HG03558 (cell line): ENCODE results near the gene CRHBP.
"Not testable (repeated sequence)": the region's sequence is repeated elsewhere in the genome, so short reads cannot be mapped to it uniquely, and the experiment has no call there.

Experiments
- ATAC-seq: cut with Tn5 transposase; IDR thresholded peaks from one replicate; pipeline ENCODE4 v1.9.1; 2021; ENCODE audit warnings: moderate number of reproducible peaks; ENCODE audit not compliant: unreplicated experiment; ENCODE audit errors: extremely low read depth

CRHBP gene

DNA sequence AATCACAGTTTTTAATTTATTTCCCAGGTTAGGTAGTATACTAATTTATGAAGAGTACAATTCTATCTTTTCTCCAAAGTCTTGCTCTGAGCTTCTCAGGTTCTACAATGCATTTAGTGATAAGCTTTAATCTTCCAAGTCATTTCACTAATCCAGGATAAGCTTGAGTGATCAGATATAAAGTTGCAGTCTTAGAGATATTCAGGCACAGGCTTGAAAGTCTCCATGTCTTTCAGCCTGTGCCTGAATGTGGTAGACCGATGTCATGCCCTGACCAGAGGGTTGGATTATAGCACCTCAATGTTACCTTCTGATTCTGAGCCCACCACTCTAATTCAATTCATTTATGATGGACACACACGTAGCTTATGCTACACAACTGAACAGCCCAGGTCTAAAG, 3.2 kb downstream of the CRHBP start:
- ATAC-seq = no peak

DNA sequence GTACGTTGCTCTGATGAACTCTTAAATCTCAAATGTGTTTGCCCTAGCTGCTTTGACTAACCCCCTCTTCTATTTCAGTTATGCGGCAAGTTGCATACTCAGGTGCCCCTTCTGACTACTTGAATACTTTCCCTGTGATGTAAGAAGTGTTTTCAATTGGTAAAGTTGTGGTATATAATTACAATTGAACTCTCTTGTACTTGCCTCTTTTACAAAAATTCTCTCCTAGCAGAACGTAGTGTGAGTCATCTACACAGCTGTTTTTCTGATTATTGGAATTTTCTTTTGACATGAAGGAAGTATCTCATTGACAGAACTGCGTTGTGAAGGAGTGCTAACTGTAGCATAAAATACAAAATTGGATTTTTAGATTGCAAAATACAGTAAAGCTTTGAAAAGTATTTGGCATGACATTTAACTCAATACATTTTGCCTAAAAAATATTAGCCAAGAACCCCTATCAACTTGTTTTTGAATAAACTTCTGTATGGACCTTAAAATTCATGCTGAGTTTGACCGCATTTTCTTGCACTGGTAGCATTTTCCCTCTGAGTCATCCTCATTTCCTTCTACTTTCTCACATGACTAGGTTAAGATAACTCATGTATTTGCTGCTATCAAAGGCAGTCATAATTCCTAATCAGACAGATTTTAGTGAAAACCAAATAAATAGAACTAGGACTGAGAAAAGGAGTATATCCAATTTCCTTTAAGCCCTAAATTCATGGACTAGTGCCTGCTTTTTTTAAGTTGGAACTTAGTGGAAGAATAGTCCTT, 6.3 kb downstream of the CRHBP start:
- no peak for ATAC-seq

DNA sequence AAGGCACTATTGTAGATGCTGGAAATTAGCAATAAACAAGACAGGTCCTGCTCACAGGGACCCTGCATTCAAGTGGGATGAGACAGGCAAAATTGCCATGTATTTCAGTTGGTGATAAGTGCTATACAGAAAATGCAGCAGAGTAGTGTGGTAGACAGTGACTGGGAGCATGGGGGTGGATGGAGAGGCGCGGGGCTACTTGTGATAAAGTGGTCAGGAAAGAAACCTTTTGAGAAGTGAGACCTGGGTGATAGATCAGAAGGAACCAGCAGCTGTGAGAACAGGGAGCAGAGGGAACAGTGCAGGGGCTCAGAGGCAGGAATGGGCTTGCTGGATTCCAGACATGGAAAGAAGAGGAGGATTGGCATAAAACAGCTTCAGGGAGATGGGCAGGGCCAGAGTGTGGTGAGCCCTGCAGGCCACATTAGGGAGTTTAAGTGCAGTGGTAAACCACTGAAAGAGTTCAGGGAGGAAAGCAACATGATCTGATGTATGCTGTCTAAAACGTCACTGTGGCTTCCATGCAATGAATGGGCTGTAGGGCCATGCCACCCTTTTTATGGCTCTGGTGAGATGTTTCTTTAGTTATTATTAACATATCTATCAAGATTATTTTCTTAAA, 7.3 kb downstream of the CRHBP start:
- ATAC-seq = no peak

DNA sequence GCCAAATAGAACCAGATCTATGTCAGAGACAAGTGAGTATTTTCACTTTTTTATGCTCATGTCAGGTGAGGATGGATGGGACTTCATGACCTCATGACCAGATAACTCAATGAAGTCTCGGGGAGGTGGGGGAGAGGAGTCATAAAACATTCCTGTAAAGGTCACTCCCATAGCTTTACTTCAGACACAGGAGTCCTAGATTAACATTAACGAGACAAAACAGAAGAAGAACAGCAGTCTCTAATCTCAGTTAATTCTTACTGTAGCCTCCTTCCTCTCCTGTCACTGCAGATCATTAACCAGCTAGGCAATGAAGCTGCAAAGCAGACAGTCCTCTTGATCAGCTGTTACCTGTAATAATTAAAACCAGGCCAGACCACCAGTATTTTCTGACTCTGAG, 11.2 kb downstream of the CRHBP start:
- ATAC-seq = no peak

DNA sequence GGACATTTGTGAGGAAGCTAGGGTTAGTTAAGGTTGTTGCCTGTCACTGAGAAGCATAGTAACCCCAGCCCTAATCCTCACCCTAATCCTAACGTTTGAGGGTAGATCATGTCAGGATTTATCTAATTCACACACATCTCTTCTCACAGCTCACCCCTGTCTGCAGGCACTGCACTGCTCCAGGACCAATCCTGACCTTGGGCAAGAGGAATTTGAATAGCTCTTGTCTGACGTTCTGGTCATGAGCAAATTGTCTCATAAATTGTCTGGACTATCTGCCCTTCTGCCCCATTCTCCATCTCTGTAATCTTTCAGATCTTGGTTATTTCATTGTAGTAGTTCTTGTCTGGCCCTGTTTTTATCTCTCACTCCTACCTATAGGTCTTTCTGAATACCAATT, 18.7 kb downstream of the CRHBP start:
- no peak for ATAC-seq

DNA sequence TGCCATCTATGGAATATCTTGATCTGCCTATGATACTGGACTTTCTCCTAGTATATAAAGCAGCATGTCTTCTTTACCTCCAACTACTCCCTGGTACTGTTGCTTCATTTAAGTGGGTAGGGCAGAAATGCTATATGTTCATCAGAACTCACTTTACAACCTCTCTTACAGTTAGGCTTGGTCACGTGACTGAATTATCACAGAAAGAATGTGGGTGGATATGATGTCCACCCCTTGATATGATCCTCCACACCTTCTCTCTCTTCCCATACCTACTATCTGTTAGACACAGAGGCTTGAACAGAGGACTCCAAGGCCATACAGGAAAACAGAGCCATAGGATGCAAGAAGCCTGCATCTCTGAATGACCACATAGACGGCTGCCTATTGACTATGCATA, 19.8 kb downstream of the CRHBP start:
- ATAC-seq = no peak

DNA sequence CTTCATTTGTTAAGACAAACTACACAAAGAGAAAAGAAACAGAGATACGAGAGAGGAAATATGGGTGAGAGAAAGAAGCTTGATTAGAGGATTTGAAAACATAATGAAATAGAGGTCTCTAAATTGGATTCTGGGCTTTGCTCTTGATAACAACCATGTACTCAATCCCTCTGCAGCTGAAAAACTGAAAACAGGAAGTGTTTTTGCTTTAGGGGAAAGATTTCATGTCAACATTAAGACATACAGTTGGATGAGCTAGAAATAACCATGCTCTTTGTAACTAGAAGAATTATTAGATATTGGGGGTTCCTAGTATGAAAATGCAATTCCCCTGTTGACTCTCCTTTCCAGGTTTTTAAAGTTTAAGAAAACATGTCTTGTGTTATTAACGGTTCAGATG, 21.9 kb downstream of the CRHBP start:
- ATAC-seq = no peak

DNA sequence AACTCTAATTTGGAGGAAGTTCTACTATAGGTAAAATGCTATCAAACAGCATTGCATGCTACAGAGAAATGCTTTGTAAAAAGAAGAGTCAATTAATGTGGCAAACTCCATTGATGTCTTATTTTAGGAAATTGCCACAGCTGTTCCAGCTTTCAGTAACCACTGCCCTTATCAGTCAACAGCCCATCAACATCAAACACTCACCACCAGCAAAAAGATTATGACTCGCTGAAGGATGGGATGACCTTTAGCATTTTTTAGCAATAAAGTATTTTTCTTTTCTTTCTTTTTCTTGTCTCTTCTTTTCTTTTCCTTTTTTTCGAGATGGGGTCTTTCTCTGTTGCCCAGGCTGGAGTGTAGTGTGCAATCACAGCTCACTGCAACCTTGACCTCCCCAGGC, 26.0 kb downstream of the CRHBP start:
- no peak for ATAC-seq

DNA sequence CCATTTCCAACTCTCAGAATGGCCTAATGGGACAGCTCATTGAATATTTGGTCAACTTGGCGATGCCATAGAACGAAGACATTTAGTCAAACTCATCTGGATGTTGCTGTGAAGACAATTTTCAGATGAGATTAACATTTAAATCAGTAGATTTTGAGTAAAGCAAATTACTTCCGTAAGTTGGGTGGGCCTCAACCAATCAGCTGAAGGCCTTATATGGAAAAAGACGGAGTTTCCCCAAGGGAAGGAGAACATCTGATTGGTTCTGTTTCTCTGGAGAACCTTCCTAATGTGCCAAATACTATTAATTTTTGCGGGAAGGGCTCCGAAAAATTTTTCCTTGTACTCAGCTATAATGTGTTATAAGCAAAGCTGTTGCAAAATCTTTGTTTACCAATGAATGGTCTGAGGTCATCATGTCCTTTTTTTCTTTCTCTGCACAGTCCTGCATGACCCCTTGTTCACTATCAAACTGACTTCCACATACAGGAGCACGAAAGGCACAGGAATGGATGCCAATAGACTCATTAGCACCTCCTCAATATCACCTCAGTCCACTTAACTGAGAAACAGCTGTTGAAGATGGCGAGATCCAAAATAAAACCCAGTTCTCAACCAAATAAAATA, 27.8 kb downstream of the CRHBP start:
- no peak for ATAC-seq

DNA sequence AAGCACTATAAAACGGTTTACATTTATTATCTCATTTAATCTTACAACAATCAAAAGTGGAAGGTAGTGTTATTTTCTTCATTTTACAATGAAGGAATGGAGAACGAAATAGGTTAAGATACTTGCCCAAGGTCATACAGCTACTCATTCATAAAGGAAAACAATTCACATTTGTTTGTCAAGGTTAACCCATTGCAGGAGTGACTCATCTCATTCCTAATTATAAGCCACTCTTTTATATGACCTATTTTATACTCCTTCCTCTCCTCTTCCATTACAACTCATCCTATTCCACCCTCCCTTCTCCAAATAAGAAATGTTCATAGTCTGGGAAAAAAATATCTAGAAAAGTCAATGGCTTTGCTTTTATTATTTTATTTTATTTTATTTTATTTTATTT, 29.6 kb downstream of the CRHBP start:
- ATAC-seq = no peak

DNA sequence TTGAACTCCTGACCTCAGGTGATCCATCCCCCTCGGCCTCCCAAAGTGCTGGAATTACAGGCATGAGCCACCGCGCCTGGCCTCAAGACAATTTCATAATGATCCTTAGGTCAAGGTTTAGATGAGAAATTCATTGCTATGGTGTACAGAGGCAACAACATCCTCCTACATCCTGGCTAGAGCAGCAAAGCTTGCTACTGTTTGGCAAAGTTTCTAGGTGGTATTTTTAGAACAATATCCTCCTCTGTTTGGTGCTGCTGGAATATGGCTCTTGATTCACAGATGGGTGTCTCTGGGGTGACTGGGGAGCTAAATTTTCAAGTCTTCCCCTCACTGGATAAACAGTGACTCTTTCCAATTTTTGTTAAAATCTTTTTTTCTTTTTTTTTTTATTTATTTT, 30.6 kb downstream of the CRHBP start:
- no peak for ATAC-seq

DNA sequence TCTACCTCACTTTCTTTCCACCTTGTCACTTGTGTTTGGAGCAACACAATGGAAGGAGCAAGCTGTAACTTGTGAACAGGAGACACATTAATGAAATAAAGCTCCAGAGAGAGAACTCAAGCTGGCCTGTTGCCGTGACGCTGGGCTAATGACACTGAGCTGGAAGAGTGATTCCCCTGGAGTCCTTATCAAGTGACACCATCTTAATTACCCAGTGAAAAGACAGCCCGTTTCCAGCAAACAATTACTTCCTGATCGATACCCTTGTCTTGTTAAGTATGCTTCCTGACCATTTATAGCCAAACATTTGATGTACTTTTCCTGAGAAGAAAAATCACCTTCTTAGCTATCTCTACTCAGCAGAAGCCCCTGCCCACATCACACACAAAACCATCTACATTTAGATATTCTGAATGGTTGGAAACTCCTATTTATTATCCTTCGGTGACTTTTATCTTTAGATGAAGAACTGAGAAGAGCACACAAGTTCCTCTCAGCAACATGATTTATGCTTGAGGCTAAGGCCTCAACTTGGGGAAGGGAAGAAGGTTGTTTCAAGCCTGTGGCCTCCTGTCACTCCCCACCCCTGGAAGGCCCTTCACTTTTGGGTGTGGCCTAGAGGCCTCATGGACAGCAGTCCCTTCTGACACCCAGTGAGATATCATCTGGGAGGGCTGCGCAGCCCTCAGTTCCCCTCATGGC, 34.1 kb downstream of the CRHBP start:
- no peak for ATAC-seq

DNA sequence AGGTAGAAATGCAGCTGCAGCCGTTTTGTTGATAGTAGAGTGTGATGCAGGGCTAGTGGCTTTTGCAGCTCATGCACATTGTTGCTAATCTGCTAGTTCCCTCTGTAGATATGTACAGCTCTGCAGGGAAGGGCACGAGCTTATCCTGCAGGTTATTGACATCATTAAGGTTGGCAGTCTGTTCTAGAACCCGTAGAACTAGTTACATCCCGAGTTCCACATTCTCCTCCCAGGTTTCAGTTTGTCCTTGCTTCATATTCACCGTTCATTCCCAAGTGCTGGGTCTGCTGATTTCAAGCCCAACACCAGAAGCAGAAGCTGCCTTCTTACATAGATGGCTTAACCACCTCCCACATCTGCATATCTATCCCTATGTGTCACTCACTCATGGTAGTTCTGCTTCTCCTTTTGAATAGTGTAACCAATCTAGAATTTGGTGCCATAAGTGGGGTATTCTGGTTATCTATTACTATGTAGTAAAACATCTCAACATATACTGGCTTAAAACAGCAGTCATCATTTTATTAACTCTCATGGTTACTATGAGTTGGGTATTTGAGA, 38.1 kb downstream of the CRHBP start:
- no peak for ATAC-seq

DNA sequence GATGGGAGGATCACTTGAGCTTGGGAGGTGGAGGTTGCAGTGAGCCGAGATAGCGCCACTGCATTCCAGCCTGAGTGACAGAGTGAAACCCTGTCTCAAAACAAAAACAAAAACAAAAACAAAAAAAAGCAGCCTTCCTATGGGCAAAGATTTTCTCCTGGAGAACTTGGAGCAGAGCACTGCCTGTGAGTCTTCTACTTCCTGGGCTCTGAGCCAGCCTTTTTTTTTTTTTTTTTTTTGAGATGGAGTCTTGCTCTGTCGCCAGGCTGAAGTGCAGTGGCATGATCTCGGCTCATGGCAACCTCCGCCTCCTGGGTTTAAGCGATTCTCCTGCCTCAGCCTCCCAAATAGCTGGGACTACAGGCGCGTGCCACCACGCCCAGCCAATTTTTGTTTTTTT, 40.6 kb downstream of the CRHBP start:
- ATAC-seq = not testable (repeated sequence)

DNA sequence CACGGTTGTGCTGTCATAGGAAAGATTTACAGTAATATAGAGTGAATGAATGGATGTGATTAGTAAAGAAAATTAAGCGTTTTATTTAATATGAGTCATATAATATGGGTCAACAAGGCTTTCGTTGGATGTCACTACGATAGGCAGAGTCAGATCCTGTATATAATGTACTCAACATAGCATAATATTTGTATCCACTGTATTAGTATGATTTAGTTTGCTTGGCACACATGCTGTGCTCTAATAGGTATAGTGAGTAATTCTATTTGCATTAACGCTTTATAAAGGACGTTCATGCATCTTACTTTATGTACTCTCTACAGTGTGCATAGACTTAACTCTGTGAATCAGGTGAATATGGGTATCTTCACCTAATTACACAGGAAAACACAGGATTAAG, 41.5 kb downstream of the CRHBP start:
- ATAC-seq = no peak

DNA sequence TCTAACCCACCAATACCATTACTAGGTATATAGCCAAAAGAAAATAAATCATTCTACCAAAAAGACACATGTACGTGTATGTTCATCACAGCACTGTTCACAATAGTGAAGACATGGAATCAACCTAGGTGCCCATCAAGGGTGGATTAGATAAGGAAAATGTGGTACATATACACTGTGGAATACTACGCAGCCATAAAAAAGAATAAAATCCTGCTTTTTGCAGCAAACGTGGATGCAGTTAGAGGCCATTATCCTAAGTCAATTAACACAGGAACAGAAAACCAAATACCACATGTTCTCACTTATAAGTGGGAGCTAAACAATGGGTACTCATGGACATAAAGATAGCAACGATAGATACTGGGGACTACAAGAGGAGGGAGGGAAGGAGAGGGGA, 45.4 kb downstream of the CRHBP start:
- ATAC-seq = not testable (repeated sequence)

DNA sequence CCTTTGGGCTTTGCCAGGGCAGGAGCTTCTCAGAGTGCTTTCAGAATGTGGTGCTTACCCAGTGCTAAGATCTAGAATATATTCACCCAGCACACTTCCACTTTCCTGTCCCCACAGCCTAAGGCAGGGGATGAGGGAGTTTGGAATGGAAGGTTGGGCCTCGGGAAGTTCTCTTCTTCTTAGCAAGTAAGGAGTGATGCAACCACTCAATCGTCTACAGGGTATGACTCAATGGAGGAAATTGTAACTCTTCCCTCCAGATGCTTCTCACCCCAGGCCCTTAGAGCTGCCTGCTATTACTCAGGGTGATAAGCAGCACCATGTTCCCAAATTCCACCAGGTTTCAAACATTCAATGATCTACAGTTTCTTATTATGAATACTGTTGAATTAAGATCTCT, 46.6 kb downstream of the CRHBP start:
- no peak for ATAC-seq

DNA sequence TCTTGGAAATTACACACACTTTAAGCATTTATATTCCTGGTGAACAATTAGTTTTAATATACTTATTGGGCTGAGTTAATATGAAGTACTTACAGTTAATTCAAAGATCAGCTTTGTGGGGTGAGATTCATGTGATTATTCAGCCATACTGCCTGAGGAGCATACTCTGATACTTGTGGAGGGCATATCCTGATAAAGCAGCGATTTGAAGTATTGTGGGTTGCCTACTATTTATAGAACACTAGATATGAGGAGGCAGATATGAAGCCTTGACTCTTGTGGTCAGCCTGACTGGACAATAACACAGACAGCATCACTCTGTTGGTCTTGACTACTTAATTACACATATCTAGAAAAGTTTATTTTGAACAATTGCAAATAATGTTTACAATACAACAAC, 50.4 kb downstream of the CRHBP start:
- ATAC-seq = no peak

DNA sequence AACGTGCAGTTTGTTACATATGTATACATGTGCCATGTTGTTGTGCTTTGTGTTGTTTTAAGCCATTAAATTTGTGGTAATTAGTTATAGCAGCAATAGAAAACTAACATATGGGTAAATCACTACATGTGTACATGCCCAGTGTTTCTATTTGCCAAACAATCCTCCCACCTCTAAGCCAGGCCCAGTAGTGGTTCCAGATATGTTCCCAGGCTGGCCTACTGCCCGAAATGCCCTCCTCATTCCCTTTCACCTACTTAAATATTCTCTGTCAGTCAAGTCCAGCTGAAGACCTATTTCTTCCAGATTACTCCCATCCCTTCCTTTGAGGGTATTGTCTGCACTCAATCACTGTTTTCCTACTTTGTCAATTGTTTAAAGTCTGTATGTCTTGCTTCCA, 53.3 kb downstream of the CRHBP start:
- ATAC-seq = no peak

DNA sequence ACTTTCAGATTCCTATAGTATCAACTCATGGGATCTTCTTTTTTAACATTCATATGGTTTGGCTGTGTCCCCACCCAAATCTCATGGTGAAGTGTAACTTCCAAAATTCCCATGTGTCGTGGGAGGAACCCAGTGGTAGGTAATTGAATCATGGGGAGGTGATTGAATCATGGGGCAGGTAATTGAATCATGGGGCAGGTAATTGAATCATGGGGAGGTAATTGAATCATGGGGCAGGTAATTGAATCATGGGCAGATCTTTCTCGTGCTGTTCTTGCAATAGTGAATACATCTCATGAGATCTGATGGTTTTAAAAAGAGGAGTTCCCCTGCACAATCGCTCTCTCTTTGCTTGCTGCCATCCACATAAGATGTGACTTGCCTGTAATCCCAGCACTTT, 55.6 kb downstream of the CRHBP start:
- no peak for ATAC-seq

DNA sequence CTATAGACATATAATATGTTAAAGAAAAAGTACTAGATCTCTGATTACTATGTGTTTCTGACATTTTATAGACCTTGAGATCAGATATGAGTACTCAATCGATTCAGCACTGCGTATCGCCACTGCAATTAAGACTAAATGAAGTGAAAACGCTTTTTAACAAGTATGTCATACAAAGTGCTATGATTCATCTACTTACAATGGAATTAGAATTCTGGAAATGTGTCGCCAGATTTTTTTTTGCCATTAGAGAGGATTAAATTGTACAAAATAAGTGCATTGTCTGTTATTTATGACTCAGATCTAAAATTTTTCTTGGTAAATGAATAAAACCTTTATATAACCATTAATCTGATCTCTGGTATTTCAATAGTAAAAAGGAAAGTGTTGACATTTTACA, 57.4 kb downstream of the CRHBP start:
- ATAC-seq = no peak
